GM21526 (cell line): ENCODE results near the gene CDK15.
"Not testable (repeated sequence)": the region's sequence is repeated elsewhere in the genome, so short reads cannot be mapped to it uniquely, and the experiment has no call there.

Experiments
- ATAC-seq: cut with Tn5 transposase; IDR thresholded peaks from one replicate; pipeline ENCODE4 v1.9.1; 2021; ENCODE audit warnings: moderate library complexity; ENCODE audit not compliant: unreplicated experiment, low FRiP score

The CDK15 gene

DNA sequence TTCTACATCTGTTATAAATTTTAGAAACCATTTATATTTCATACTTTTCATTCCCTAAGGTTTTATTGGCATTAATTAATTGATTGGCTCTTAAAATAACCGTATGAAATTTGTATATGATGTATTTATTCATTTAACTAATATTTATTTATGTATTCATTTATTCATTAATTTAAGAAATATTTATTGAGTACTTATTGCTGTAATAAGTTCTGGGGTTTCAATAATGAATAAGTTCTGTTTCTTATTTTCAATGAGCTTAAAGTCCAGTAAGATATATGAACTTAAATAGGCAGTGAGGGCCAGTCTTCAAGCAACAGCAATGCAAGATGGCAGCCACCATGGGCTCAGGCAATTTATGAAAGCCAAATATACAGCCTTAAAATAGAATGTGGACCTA lies 17.9 kb downstream of the CDK15 start:
- ATAC-seq: no peak

DNA sequence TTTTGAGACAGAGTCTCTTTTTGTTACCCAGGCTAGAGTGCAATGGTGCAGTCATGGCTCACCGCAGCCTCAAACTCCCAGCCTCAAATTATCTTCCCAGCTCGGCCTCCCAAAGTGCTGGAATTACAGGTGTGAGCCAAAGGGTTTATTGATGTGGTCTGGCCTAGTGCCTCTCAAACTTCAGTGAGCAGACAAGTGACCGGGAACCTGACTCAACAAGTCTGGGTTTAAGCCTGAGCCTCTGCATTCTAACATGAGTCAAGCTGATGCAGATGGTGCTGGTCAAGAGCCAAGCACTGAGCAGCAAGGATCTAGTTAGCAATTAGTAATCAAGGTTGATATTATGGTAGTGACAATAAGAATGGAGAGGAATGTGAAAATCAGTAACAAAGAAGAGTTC lies 21.3 kb downstream of the CDK15 start:
- no peak for ATAC-seq

DNA sequence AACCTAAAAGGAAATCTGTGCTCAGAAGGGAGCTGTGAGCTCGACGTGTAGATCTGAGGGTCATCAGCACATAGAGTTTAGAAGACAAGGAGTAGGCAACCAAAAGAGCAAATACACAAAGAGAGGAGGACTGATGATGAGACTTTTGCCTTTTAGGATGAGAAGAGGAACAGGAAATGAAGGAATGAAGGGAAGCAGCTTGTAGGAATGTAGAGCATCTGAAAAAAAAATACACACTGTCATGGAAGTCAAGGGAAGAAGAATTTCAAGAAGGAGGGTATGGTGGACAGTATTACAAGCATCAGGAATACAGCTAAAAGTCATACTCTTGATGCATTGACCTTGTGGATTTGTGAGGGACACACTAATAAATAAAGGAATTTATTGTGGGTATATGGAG lies 21.9 kb downstream of the CDK15 start:
- no peak for ATAC-seq

DNA sequence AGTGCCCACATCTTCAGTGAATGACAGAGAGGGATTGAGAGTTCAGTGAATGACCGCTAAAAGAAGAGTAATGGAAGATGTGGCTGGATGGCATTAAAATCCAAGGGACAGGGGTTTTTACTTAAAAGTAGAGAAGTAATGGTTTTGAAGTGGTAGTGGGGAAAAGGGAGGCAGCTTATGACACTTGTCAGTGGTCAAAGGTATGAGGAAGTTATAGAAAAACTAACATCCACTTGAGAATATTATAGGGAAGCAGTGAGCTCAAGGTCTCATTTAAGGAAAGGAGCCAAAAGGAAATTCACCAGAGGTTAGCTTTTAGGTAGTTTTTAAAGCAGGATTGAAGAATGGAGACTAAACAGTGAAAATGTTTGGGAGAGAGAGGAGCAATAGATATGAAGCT lies 24.3 kb downstream of the CDK15 start:
- ATAC-seq: no peak

DNA sequence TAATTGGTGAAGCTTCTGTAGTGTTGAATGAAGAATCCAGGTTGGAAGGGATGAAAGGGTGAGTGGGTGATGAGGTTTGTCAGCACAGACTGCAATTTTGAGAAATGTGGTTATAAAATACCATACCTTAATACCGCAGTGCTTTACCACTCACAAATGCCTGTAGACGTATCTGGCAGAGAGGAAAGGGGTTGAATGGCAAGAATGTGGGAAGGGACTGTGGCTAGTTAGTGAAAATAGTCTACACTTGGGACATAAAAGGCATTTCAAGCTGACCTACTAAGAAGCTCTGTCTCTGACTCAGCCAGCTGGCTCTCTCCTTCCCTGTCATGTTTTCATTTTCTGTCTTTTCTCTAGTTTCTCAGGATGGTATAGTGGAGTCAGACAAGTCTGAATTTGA lies 25.1 kb downstream of the CDK15 start:
- no peak for ATAC-seq

DNA sequence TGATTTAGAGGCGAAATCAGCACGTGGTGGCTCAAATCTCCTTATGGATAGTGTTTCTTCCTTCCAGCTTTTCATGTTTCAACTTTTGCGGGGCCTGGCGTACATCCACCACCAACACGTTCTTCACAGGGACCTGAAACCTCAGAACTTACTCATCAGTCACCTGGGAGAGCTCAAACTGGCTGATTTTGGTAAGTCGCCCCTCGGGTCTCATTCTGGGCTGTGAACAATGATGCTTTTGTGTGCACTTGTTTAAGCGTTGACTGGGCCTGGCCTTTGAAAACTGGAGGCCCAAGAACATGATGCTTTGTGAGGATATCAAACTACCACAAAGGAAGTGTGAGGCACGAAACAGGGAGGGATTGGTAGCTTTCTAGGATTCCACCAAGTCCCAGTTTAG lies 27.4 kb downstream of the CDK15 start:
- no peak for ATAC-seq

DNA sequence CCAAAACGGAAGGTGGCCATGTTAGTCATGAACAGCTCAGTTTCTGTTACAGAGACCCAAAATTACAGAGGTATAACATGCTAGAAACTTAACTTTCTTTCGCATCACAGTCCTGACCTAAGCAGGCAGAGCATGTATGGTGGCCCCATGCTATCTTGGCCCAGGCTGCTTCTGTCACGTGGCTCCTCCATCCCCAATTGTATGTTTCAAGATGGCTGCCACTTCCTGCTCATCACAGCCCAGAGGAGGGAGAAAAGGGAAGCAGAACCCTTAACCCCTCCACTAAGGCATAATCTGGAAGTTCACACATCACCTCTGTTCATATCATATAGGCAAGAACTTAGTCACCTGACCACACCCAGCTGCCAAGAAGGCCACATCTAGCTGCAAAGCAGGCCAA lies 28.7 kb downstream of the CDK15 start:
- no peak for ATAC-seq

DNA sequence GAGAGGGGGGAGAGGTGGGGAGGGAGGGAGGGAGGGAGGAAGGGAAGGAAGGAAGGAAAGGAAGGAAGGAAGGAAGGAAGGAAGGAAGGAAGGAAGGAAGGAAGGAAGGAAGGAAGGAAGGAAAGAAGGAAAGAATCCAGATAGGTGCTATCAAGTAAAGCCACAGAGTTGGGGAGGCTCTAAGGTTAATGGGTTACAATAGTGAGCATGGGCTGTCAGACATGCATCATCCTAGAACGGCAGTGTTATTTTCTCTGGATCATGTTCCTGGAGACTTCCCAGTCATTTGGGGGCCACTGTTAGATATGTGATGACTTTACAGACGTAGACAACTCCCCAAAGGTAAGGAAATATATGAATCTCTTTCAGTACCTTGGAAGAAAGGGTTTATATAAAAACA lies 31.1 kb downstream of the CDK15 start:
- ATAC-seq: no peak

DNA sequence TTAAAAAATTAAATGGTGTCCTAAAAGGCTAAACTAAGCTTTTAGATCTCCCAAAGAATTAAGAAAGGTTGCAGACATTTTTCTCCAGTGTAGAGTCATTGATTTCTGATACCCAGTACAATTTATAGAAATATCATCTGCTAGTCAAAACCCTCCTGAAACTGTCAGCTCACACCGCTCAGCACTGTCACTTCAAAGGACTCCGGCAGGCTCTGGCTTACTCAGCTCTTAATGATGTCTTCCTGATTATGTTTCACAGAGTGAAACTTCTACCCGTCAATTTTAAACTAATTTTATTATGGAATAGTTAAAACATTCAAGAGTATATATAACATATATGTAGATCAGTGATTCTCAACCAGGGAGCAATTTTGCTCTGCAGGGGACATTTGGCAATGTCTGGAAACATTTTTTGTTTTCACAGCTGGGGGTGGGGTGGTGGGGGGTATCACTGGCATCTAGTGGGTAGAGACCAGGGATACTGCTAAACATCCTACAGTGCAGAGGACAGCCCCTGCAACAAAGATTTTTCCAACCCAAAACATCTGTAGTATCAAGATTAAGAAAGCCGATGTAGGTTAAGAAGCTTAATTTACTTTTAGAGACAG lies 31.6 kb downstream of the CDK15 start:
- ATAC-seq: no peak

DNA sequence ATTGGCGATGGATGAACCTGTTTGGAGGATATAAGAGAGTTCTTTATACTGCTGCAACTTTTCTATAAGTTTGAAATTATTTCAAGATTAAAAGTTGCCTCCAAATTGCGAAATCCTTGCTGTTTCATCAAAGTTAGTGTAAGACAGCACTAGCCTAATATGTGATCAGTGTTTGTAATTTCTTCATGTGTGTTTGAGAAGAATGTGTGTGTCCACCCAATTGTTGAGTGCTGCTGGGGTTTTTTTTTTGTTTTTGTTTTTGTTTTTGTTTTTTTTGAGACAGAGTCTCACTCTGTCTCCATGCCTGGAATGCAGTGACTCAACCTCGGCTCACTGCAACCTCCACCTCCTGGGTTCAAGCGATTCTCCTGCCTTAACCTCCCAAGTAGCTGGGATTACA lies 33.4 kb downstream of the CDK15 start:
- ATAC-seq: no peak

DNA sequence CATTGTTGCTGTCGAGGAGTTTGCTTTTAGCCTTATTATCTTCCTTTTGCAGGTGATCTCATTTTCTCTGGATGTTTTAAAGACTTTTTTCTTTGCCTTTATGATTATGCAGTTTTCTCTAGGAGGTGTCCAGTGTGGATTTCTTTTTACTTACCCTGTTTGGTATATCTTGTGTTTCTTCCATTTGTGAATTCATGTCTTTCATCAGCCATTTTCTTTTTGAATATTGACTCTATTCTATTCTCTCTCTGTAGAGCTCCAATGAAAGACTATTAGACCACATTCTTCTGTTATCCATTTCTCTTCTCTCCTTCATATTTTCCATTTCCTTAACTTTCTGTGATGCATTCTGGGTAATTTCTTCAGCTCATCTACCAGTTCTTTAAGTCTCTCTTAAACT lies 34.4 kb downstream of the CDK15 start:
- no peak for ATAC-seq

DNA sequence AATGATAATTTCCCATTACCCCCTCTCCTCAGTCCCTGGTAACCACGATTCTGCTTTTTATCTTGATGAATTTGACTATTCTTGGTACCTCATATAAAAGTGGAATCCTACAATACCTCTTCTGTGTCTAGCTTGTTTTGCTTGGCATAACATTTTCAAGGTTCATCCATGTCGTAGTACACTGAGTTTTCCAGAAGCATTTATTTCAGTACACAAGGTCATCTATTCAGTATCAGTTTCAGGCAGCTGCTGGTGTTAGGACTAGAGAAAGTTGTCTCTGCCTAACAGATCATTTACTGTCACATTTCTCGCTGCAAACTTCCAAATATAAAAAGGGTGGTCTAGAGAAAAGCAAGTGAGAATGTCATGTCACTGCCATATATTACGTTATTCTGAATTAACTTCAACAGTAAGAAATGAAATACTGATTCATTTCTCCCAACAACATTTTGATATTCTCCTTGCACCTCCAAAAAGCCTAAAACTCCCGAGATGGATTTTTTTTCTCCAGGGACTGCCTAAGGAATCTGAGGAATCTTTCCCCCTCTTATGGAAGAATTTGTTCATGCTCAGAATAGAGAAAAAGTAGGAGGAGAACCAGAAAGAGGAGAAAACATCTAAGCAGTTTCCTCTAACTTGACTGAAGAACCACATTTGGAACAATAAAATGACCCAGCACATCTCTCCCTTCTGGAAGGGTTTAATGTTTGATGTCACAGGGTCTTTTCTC lies 36.0 kb downstream of the CDK15 start:
- ATAC-seq: no peak

DNA sequence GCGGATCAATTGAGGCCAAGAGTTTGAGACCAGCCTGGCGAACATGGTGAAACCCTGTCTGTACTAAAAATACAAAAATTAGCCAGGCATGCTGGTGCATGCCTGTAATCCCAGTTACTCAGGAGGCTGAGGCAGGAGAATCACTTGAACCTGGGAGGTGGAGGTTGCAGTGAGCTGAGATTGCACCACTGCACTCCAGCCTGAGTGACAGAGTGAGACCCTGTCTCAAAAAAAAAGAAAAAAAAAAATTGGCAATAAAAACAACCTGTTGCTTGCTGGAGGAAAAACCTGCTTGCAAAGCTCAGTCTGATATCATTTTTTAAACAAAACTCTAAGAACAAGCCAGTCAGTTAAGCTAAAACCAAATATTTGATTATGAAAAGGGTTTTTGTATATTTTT lies 38.6 kb downstream of the CDK15 start:
- not testable (repeated sequence) for ATAC-seq

DNA sequence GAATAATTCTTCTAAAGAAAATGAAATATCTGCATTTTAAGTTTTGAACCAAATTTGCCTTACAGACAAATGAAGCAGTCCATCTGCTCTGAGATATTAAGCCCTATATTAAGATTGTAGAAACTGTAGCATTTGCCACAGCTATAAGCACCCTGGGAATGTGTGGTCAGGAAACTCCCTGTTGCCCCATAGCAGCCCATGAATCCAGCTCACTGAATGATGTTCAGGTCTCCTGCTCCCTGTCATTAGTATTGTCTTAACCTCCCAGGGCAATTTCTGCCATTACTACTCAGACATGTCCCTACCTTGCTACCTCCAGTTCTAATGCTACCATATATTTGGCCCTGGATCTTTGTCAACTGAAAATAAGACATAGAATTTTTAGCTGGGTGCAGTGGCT lies 41.1 kb downstream of the CDK15 start:
- no peak for ATAC-seq

DNA sequence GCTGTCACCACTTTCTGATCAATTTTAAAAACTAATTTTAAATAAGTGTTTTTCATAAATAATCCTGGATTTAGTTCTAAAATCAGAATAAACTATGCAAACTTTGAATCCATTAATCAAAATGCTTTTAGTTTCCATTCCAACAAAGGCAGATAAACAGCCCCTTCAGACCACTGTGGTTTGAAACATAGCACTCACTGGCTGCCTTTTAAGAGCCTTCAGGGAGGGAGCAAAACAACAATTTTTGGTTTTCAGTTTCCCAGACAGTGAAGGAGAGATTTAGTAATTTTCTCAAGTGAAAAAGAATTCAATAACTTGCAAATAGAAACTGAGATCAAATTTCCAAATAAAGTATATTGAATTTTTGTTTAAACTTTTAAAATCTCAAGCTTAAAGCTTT lies 46.1 kb downstream of the CDK15 start:
- no peak for ATAC-seq

DNA sequence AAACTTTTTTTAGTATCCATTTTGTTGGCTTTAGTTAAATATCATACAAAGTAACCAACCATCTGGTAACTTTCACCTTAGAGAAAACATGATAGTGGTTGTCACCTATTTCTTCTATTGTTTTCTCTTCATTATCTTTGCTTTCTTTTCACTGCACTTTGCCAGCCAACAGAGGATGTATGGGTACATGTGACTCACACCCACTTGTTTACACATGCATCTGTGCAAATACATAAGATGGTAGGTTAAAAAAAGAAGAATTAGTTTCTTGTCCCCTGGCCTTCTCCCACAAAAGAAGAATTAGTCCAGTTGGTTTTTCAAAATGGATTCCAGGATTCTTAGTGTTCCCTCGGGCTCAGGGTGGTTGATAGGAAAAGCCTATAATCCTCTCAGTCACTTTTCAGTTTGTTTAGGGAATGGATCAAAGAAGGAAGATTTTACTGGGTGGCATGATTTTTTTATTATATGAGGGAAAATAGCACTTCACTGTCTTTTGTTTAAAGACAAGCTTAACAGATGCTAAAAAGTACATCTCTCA lies 46.6 kb downstream of the CDK15 start:
- ATAC-seq: no peak

DNA sequence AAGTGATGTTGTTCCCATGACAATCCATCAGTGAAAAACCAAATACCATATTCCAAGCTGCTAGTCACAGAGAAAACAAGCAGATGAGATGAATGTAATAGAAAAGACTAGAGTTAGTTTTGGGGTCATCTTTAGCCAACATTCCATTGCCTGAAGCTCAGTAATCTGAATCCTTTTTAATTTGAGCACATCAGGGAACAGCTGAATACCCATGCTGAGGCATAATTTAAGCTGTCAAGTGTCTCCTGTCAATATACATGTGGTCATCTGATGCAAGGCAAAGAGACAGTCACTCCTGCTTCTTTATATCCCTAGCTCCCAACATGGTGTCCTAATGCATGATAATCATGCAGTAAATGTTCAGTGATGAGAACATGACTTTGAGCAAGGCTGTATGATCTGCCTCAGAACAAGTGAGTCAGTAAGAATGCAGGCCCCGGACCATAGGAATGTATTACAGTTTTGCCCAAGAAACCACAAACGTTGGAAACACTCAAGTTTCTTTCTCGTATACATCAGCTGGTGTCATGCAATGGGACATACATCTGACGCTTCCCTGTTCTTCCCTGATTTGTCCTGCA lies 48.0 kb downstream of the CDK15 start:
- ATAC-seq: no peak

DNA sequence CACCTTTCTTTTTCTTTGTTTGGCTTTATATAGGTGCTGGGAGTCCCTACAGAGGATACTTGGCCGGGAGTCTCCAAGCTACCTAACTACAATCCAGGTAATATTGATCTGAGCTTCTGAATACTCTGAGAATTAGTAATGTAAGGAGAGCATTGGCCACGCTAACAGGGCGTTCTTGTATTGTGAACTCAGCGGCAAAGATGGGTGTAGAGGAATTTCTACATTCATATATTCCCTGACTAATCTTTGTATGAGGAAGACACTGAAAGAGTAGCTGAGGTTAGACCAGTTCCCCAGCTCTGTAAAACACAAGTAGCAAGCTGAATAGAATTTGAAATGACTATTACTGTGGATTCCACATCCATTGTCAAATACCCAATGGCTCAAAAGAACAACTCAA lies 48.5 kb downstream of the CDK15 start:
- no peak for ATAC-seq

DNA sequence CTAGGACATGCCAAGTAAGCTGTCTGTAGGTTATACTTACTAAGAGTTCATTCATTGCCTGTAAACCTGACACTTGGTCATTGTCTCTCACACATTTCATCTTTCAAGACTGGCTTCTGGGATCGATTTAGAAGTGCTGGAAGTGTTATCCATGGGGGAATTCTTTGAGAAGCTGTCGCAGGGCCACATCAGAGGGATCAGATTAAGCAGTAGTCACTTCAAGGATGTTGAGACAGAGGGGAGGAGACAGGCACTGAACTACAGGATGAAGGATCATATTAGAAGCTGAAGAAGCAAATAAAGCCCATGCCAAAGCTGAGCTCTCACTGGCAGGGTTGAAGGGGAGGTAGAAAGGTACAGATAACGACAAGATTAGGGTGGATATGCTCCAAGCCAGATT lies 49.0 kb downstream of the CDK15 start:
- ATAC-seq: no peak

DNA sequence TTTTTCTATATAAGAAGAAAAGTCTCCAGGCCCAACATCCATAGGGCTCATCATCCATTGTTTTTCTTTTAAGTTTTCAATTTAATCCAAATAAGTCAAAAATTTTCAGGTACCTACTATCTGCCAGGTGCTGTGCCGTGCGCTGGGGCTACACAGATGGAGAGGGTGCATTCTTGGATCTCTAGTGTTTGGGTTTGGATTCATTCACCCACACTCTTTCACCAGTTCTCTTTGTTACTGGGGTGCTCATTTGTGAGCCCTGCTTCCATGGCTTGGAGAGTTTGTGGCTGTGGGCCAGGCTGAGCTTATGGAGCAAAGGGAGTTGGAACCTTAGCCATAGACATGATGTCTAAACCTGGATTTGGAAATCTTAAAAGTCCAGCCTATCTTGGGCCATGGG lies 51.0 kb downstream of the CDK15 start:
- ATAC-seq: no peak

DNA sequence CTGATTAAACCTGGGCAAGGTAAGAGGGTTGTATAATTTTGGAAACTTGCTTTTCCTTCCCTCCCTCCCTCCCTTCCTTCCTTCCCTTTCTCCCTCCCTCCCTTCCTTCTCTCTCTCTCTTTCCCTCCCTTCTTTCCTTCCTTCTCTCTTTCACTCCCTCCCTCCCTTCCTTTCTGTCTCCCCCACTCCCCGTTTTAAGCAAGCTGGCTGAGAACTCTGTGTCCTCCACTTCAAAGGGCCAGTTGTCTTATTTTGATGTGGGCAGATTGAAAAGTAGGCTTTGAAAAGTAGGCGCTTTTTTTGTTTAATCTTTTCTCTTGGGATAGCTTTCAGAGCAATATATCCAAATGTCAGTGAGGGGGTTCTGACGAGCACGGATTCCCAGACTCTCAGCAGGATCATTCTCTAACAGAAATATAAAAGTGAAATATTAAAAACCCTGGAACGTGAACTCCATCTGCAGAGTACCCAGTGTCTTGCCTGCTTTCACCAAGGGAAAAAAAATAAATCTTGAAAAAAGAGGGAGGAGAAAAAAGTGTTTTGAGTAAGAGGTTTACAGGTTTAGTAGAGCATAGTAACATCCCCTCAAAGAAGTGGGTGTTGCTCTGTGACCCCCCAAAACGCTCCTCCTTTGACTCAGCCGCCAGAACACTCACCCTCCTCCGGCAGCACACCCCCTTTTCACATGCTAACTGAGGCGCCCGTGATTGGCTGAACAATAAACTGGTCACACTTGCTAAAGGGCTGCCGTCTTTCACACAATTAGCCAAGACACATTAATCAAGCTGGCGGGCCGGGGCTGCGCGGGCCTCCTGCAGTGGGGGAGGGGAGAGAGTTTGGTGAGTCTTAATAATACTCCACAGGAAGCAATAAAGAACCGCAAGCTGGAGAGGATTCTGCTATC lies 52.2 kb downstream of the CDK15 start:
- no peak for ATAC-seq
